WI38 (cell line): ENCODE results near the gene IQGAP2.

ENCODE experiments used
- H3K4me3 ChIP-seq: 2 replicates; pipeline ENCODE4 v1.5.1; 2011; ENCODE audit warnings: low read depth, mild to moderate bottlenecking, control low read depth, low read length
- CTCF ChIP-seq: IDR thresholded peaks from 2 replicates; pipeline ENCODE4 v1.5.1; 2012; ENCODE audit warnings: low read depth, mild to moderate bottlenecking, control low read depth, low read length

The IQGAP2 gene

DNA sequence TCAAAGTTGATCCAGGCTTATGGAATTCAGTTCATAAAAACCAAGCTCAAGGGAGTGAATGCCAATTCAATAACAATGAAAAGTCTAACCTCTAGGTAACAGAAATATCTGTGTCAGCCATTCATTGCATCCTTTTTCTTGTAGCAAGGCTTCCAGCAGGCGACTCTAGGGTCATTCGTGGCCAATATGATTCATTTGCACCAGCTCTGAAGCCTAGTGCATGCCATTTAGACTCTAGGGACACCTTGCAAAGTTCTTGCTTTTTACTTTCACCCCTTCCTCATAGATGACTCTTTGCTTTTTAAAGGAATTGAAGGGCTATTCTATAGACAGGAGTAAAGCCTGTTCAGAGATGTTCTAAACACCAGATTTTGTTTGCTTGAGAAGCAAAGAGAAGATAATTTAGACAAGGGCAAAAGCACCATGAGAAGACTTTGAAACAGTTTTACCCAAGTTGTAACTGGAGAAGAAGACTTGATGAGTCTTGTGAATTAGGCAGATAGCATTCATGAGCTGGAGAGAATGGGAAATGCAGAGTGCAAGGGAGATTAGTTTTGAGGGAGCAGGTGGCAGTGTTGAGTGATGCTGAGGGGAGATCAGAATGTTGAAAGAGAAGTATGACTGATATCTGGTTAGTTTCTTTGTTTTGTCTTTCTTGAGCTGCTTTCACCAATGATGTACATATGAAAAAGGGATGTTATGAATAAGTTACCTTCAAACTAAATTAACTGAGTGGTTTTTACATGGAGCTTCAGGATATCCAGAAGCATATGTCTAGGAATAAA, 125.7 kb downstream of the IQGAP2 start:
- TF ChIP-seq CTCF, result no peak
- H3K4me3 ChIP-seq, result no peak overlapping the region

GRCh38 chr5:76529464-76530344, 126.6 kb downstream of the IQGAP2 start:
- no peak overlapping the region for H3K4me3 ChIP-seq
- TF ChIP-seq CTCF, result no peak

GRCh38 chr5:76532052-76532451, 129.0 kb downstream of the IQGAP2 start:
- no peak for TF ChIP-seq CTCF
- no peak overlapping the region for H3K4me3 ChIP-seq

DNA sequence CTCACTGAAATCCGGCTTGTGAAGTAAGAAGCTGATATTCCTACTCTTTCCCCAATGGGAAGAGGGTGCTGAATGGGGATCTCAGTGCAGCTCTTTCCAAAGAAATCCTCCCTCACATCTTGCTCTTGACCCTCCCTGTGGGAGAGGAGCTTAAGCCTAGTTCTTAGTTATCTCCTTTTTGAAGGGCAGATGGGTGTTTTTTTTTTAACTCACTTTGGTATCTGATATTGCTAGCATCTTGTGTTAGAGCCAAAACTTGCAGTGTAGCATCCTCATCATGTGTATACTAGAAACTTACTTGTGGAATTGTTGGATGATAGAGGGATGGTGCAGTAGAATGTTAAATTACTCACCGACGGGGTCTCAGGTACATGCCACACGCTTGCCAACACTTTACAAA, 129.9 kb downstream of the IQGAP2 start:
- TF ChIP-seq CTCF, result no peak
- H3K4me3 ChIP-seq, result no peak overlapping the region

DNA sequence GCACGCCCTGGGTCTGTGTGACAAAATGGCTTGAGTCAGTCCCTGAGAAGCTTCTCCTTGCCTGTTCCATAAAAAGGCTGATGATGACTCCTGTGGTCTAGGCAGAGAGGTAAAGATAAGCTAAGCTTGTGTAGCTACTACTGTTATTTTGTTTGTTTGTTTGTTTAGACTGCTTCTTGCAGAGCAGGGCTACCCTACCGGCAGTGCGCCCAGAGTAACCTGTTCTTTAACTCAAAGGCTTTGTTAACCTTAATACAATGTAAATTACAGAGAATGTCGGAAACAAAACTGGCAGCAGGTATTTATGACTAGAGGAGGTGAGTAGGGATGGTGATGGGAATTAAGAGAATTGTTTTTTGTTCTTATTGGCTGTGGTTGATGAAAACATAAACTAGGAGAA, 132.5 kb downstream of the IQGAP2 start:
- no peak for TF ChIP-seq CTCF

GRCh38 chr5:76537073-76537543, 134.0 kb downstream of the IQGAP2 start:
- H3K4me3 ChIP-seq, result no peak overlapping the region
- no peak for TF ChIP-seq CTCF

More for the DNA sequence above, 132.5 kb downstream of the IQGAP2 start:
- no peak overlapping the region for H3K4me3 ChIP-seq

- H3K4me3 ChIP-seq, result no peak overlapping the region
- no peak for TF ChIP-seq CTCF
These were observed 139.2 kb downstream of the IQGAP2 start for GRCh38 chr5:76542241-76542640.
